GM19438 (cell line): Measurements from ENCODE around the gene CSKMT.
"Not testable (repeated sequence)": the region's sequence is repeated elsewhere in the genome, so short reads cannot be mapped to it uniquely, and the experiment has no call there.

Experiments
- ATAC-seq: cut with Tn5 transposase; IDR thresholded peaks from one replicate; pipeline ENCODE4 v1.9.1; 2021; ENCODE audit warnings: low read depth; ENCODE audit not compliant: unreplicated experiment

Gene CSKMT

GRCh38 chr11:62682518-62682917, 17.4 kb downstream of the CSKMT start:
- no peak for ATAC-seq

- ATAC-seq: no peak
These were observed 22.6 kb downstream of the CSKMT start for GRCh38 chr11:62687508-62688396.

- ATAC-seq: no peak
These were observed 23.4 kb downstream of the CSKMT start for GRCh38 chr11:62688491-62688890.

- no peak for ATAC-seq
These were observed 24.5 kb downstream of the CSKMT start, which contains the start of gene LRRN4CL for GRCh38 chr11:62689421-62690183. Gene LRRN4CL (minus strand): TSS chr11:62689530. CDS start chr11:62688508, 1,022 bp downstream.

GRCh38 chr11:62693624-62694023, 28.5 kb downstream of the CSKMT start:
- not testable (repeated sequence) for ATAC-seq

- ATAC-seq: no peak
These were observed 29.5 kb downstream of the CSKMT start for GRCh38 chr11:62694455-62695167.

GRCh38 chr11:62702246-62702645, 37.1 kb downstream of the CSKMT start:
- no peak for ATAC-seq

GRCh38 chr11:62703921-62704320, 38.8 kb downstream of the CSKMT start:
- not testable (repeated sequence) for ATAC-seq

GRCh38 chr11:62705413-62705812, 40.3 kb downstream of the CSKMT start:
- no peak for ATAC-seq

GRCh38 chr11:62705880-62706849, 41.1 kb downstream of the CSKMT start:
- peak; percentile 50 for ATAC-seq

- no peak for ATAC-seq
These were observed 41.7 kb downstream of the CSKMT start for GRCh38 chr11:62706850-62707247.

GRCh38 chr11:62707277-62707861, 42.3 kb downstream of the CSKMT start, which contains the start of the genes BSCL2 and GNG3:
Gene BSCL2 (minus strand): TSS chr11:62707424. CDS start chr11:62707195, 229 bp downstream.
Gene GNG3 (plus strand): TSS chr11:62707676. CDS start chr11:62708296, 620 bp downstream.
- ATAC-seq: no peak

GRCh38 chr11:62708392-62708791, 43.3 kb downstream of the CSKMT start:
- no peak for ATAC-seq

- no peak for ATAC-seq
These were observed 43.7 kb downstream of the CSKMT start for GRCh38 chr11:62708793-62709192.

GRCh38 chr11:62709247-62710000, 44.3 kb downstream of the CSKMT start:
- peak; percentile 56 for ATAC-seq

GRCh38 chr11:62710001-62710345, 44.9 kb downstream of the CSKMT start:
- no peak for ATAC-seq

GRCh38 chr11:62712276-62712812, 47.2 kb downstream of the CSKMT start:
- no peak for ATAC-seq

- ATAC-seq: no peak
These were observed 47.7 kb downstream of the CSKMT start for GRCh38 chr11:62712861-62713260.
